Mucosa of rectum (tissue), 2 donors: Measurements from ENCODE around the gene NRXN3.

Experiments used
- H3K27ac ChIP-seq, 2 donors: one replicate each; pipeline ENCODE4 v1.7.0; 2013; ENCODE audit warnings: inconsistent platforms in 2 of 2, low read depth in 2 of 2, low read length in 2 of 2
- H3K27me3 ChIP-seq, 2 donors: one replicate each; pipeline ENCODE4 v1.7.0; 2013; ENCODE audit warnings: low read length in 2 of 2; ENCODE audit not compliant: control insufficient read depth in 2 of 2, insufficient read depth in 2 of 2
- H3K36me3 ChIP-seq, 2 donors: one replicate each; pipeline ENCODE4 v1.7.0; 2013; ENCODE audit warnings: low read length in 2 of 2; ENCODE audit not compliant: control insufficient read depth in 2 of 2, insufficient read depth in 2 of 2
- H3K4me1 ChIP-seq, 2 donors: one replicate each; pipeline ENCODE4 v1.7.0; 2013; ENCODE audit warnings: low read length in 2 of 2, mild to moderate bottlenecking in 1 of 2; ENCODE audit not compliant: control insufficient read depth in 2 of 2, insufficient read depth in 2 of 2
- H3K4me3 ChIP-seq, 2 donors: one replicate each; pipeline ENCODE4 v1.7.0; 2013; ENCODE audit warnings: low read length in 2 of 2
- H3K9ac ChIP-seq, 2 donors: one replicate each; pipeline ENCODE4 v1.7.0; 2013; ENCODE audit warnings: low read length in 2 of 2, low read depth in 1 of 2, mild to moderate bottlenecking in 1 of 2
- H3K9me3 ChIP-seq, 2 donors: one replicate each; pipeline ENCODE4 v1.7.0; 2013; ENCODE audit warnings: low read length in 2 of 2; ENCODE audit not compliant: control insufficient read depth in 2 of 2
- donor health status: healthy.
- donor health status: Normal muscosa, but diverticular disease.

NRXN3 gene

GRCh38 chr14:79834868-79835267 is 1664.7 kb downstream of the NRXN3 start:
- Histone ChIP-seq H3K27me3 (no peaks in the 10 kb centered on the region), H3K27ac (no peak overlapping the region), H3K9me3 (no peaks in the 10 kb centered on the region), H3K4me3 (no peak overlapping the region), H3K4me1 (no peaks in the 10 kb centered on the region), H3K36me3 (no peaks in the 10 kb centered on the region), H3K9ac (no peak overlapping the region)

- no peaks in the 10 kb centered on the region for H3K27me3 ChIP-seq
- H3K4me1 ChIP-seq = no peaks in the 10 kb centered on the region
- H3K9ac ChIP-seq = no peak overlapping the region
- no peaks in the 10 kb centered on the region for H3K9me3 ChIP-seq
- no peak overlapping the region for H3K27ac ChIP-seq
- no peak overlapping the region for H3K4me3 ChIP-seq
- no peaks in the 10 kb centered on the region for H3K36me3 ChIP-seq
Measured at GRCh38 chr14:79836577-79836976, 1666.4 kb downstream of the NRXN3 start.

- H3K9me3 ChIP-seq = no peaks in the 10 kb centered on the region
- H3K4me3 ChIP-seq = no peak overlapping the region
- no peaks in the 10 kb centered on the region for H3K27me3 ChIP-seq
- H3K9ac ChIP-seq = no peak overlapping the region
- H3K27ac ChIP-seq = no peak overlapping the region
- no peaks in the 10 kb centered on the region for H3K4me1 ChIP-seq
- H3K36me3 ChIP-seq = no peaks in the 10 kb centered on the region
Measured at GRCh38 chr14:79837699-79838098, 1667.5 kb downstream of the NRXN3 start.

GRCh38 chr14:79840103-79840502 is 1669.9 kb downstream of the NRXN3 start:
- Histone ChIP-seq H3K36me3 (no peaks in the 10 kb centered on the region), H3K27me3 (no peaks in the 10 kb centered on the region), H3K4me3 (no peak overlapping the region), H3K9ac (no peak overlapping the region), H3K27ac (no peak overlapping the region), H3K4me1 (no peaks in the 10 kb centered on the region), H3K9me3 (no peaks in the 10 kb centered on the region)

GRCh38 chr14:79840831-79841230 is 1670.7 kb downstream of the NRXN3 start:
- no peak overlapping the region for H3K4me3 ChIP-seq
- H3K27ac ChIP-seq = no peak overlapping the region
- no peaks in the 10 kb centered on the region for H3K4me1 ChIP-seq
- H3K9ac ChIP-seq = no peak overlapping the region
- no peaks in the 10 kb centered on the region for H3K27me3 ChIP-seq
- H3K36me3 ChIP-seq = no peaks in the 10 kb centered on the region
- H3K9me3 ChIP-seq = no peaks in the 10 kb centered on the region

GRCh38 chr14:79841433-79841832 is 1671.3 kb downstream of the NRXN3 start:
- Histone ChIP-seq H3K27me3 (no peaks in the 10 kb centered on the region), H3K27ac (no peak overlapping the region), H3K9me3 (no peaks in the 10 kb centered on the region), H3K4me3 (no peak overlapping the region), H3K9ac (no peak overlapping the region), H3K4me1 (no peaks in the 10 kb centered on the region), H3K36me3 (no peaks in the 10 kb centered on the region)

- no peaks in the 10 kb centered on the region for H3K4me1 ChIP-seq
- H3K27ac ChIP-seq = no peak overlapping the region
- no peaks in the 10 kb centered on the region for H3K36me3 ChIP-seq
- no peaks in the 10 kb centered on the region for H3K9me3 ChIP-seq
- H3K27me3 ChIP-seq = no peaks in the 10 kb centered on the region
- no peak overlapping the region for H3K9ac ChIP-seq
- no peak overlapping the region for H3K4me3 ChIP-seq
Measured at GRCh38 chr14:79842270-79842669, 1672.1 kb downstream of the NRXN3 start.

GRCh38 chr14:79852950-79853744 is 1683.0 kb downstream of the NRXN3 start:
- no peak overlapping the region for H3K27ac ChIP-seq

GRCh38 chr14:79855789-79856188 is 1685.6 kb downstream of the NRXN3 start:
- no peaks in the 10 kb centered on the region for H3K9me3 ChIP-seq
- H3K27me3 ChIP-seq = no peaks in the 10 kb centered on the region
- no peaks in the 10 kb centered on the region for H3K4me1 ChIP-seq
- no peak overlapping the region for H3K4me3 ChIP-seq
- H3K36me3 ChIP-seq = no peaks in the 10 kb centered on the region
- no peak overlapping the region for H3K9ac ChIP-seq
- no peak overlapping the region for H3K27ac ChIP-seq

More at GRCh38 chr14:79852950-79853744, 1683.0 kb downstream of the NRXN3 start:
- Histone ChIP-seq H3K4me1 (no peaks in the 10 kb centered on the region), H3K4me3 (no peak overlapping the region), H3K36me3 (no peaks in the 10 kb centered on the region), H3K9ac (no peak overlapping the region), H3K27me3 (no peaks in the 10 kb centered on the region), H3K9me3 (no peaks in the 10 kb centered on the region)

GRCh38 chr14:79856381-79856780 is 1686.2 kb downstream of the NRXN3 start:
- Histone ChIP-seq H3K4me3 (no peak overlapping the region), H3K27me3 (no peaks in the 10 kb centered on the region), H3K36me3 (no peaks in the 10 kb centered on the region), H3K4me1 (no peaks in the 10 kb centered on the region), H3K9me3 (no peaks in the 10 kb centered on the region), H3K27ac (no peak overlapping the region), H3K9ac (no peak overlapping the region)
